ENCODE data around the gene ARHGEF10L. TPM values are rescaled to one million over a fixed set of nuclear protein-coding genes. Genes with fewer than 3 reads are reported as not detected.
A peak's percentile ranks its signal among the peaks of the same experiment; 100 is the strongest.

Gene ARHGEF10L
- total RNA-seq, 1 donor from 2014 or later, result 20.3 TPM

DNA sequence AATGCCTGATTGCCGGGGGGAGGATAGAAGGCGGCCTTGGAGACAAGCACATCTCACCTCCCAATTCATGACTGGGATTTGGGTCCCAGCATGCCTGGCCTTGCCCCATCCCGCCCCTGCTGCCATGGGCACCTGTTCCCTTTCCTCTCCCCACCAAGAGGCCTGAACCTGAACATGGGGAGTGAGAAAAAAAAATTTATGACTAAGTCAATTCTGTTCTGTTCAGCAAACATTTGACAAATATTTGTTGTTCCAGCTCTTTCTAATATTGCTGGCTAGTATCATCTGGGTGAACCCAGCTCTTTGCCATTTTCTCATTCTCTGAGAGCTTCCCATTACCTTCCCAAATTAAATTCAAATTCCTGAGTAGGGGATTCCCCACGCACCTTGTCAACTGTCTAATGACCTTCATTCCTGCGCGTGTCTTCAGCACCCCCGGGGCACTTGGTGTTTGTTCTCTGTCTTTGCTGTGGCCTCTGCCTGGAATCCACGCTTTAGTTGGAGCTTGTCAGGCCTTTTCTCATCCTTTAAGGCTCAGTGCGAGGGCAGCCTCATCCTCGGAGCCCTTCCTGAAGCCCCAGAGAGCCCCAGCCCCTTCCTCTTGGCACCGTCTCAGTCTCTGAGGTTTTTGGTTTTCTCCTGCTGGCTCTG is 42.8 kb downstream of the ARHGEF10L start:
- Histone ChIP-seq H3K9ac (no peak overlapping the region), H3K4me2 (no peak overlapping the region), H4K20me1 (ENCODE audit: low read depth) (peaks cover 46% of the 10 kb centered on the region), H3F3A (ENCODE audit: low read depth) (peaks cover 14% of the 10 kb centered on the region), H3K27ac (peak overlapping the region; percentile 39), H3K79me2 (ENCODE audit: low read depth) (peaks cover 23% of the 10 kb centered on the region), H3K9me3 (ENCODE audit: low read depth) (no peaks in the 10 kb centered on the region), H3K4me3 (no peak overlapping the region), H2AFZ (replicated peaks) (no peak overlapping the region), H3K27me3 (no peaks in the 10 kb centered on the region), H3K36me3 (no peaks in the 10 kb centered on the region), H3K4me1 (peaks cover 26% of the 10 kb centered on the region)
- Mint-ChIP-seq H3K9me3 (no peaks in the 10 kb centered on the region), H3K4me3 (no peak overlapping the region), H3K27me3 (ENCODE audit: insufficient read depth, low read depth) (no peaks in the 10 kb centered on the region), H3K4me1 (peaks cover 51% of the 10 kb centered on the region), H3K27ac (peak overlapping the region; percentile 60), H3K36me3 (peaks cover 9% of the 10 kb centered on the region)
- TF ChIP-seq, protein P1, sequence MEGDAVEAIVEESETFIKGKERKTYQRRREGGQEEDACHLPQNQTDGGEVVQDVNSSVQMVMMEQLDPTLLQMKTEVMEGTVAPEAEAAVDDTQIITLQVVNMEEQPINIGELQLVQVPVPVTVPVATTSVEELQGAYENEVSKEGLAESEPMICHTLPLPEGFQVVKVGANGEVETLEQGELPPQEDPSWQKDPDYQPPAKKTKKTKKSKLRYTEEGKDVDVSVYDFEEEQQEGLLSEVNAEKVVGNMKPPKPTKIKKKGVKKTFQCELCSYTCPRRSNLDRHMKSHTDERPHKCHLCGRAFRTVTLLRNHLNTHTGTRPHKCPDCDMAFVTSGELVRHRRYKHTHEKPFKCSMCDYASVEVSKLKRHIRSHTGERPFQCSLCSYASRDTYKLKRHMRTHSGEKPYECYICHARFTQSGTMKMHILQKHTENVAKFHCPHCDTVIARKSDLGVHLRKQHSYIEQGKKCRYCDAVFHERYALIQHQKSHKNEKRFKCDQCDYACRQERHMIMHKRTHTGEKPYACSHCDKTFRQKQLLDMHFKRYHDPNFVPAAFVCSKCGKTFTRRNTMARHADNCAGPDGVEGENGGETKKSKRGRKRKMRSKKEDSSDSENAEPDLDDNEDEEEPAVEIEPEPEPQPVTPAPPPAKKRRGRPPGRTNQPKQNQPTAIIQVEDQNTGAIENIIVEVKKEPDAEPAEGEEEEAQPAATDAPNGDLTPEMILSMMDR (IDR thresholded peaks at IDR 0.05), result no peak
- no peak for TF ChIP-seq EZH2phosphoT487 (IDR thresholded peaks at IDR 0.05)
- no peak for TF ChIP-seq EZH2 (IDR thresholded peaks at IDR 0.05)
- DNase-seq (ENCODE audit: low spot score), result no peak

DNA sequence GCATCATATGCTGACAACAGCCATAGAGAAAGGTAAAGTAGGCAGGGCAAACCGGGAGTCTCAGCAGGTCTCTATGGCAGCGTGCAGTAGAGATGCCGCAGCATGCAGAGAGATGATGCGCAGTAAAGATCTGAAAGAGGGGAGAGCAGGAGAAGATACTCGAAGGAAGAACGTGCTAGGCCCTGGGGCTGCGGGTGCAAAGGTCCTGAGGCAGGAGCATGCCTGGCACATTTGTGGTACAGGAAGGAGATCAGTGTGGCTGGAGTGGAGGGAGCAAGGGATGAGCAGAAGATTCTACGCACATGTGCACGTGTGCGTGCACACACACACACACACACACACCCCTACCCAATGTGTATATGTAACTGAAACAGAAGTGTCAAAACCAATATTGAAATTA is 45.0 kb downstream of the ARHGEF10L start:
- no peak overlapping the region for H3K9ac ChIP-seq
- TF ChIP-seq, protein P1 (IDR thresholded peaks at IDR 0.05), result no peak
- no peak for TF ChIP-seq EZH2phosphoT487 (IDR thresholded peaks at IDR 0.05)
- no peak for TF ChIP-seq EZH2 (IDR thresholded peaks at IDR 0.05)
- H3K4me3 ChIP-seq, result no peak overlapping the region
- peaks cover 40% of the 10 kb centered on the region for H3K4me1 ChIP-seq
- H3K36me3 ChIP-seq, result no peaks in the 10 kb centered on the region
- H3K9me3 ChIP-seq (ENCODE audit: low read depth), result no peaks in the 10 kb centered on the region
- H3K27me3 Mint-ChIP-seq (ENCODE audit: insufficient read depth, low read depth), result peaks cover 8% of the 10 kb centered on the region
- H3K79me2 ChIP-seq (ENCODE audit: low read depth), result peaks cover under 1% of the 10 kb centered on the region
- peaks cover 56% of the 10 kb centered on the region for H3K4me1 Mint-ChIP-seq
- H3K27ac ChIP-seq, result no peak overlapping the region
- H3F3A ChIP-seq (ENCODE audit: low read depth), result peaks cover 28% of the 10 kb centered on the region
- H3K27me3 ChIP-seq, result no peaks in the 10 kb centered on the region
- H3K27ac Mint-ChIP-seq, result no peak overlapping the region
- H2AFZ ChIP-seq (replicated peaks), result no peak overlapping the region
- no peak overlapping the region for H3K4me3 Mint-ChIP-seq
- DNase-seq (ENCODE audit: low spot score), result no peak
- peaks cover 14% of the 10 kb centered on the region for H3K36me3 Mint-ChIP-seq
- peaks cover 41% of the 10 kb centered on the region for H4K20me1 ChIP-seq (ENCODE audit: low read depth)
- no peak overlapping the region for H3K4me2 ChIP-seq
- no peaks in the 10 kb centered on the region for H3K9me3 Mint-ChIP-seq

DNA sequence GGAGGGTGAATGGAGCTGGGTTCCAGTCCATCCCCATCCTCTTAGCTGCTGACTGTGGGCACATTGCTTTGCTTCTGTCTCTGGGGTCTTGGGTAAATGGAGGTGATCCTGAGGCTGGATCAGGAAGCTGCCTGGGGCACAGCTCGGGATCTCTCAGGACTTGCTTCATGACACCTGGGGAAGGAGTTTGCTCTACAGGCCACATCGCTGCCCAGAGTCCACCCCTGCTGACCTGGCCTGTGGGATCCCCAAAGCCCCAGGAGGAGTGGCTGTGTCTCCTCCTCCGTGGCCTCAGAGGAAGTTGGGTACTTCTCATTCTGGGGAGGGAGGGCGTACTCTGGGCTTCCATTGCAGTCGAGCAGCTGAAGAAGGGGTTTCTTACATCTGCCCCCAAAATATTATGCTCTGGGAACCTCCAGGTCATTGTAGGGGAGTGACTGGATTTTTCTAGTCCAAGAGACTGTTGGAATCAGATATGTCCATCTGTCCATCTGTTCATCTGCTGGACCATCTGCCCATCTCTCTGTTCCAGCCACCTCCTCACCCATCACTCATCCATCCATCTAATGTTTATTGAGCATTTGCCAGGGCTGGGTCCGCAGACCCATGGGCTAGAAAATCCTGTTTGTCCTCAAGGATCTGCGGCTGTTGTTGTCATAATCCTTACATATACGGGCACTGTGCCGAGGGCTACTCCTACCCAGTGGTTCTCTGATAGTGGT is 45.9 kb downstream of the ARHGEF10L start:
- H3K9ac ChIP-seq, result no peak overlapping the region
- peaks cover 51% of the 10 kb centered on the region for H3K4me1 Mint-ChIP-seq
- peaks cover 28% of the 10 kb centered on the region for H3F3A ChIP-seq (ENCODE audit: low read depth)
- no peaks in the 10 kb centered on the region for H3K36me3 ChIP-seq
- no peaks in the 10 kb centered on the region for H3K9me3 Mint-ChIP-seq
- no peak overlapping the region for H3K4me3 Mint-ChIP-seq
- H3K36me3 Mint-ChIP-seq, result peaks cover 16% of the 10 kb centered on the region
- DNase-seq (ENCODE audit: low spot score), result no peak
- no peaks in the 10 kb centered on the region for H3K79me2 ChIP-seq (ENCODE audit: low read depth)
- H3K4me2 ChIP-seq, result no peak overlapping the region
- H3K27ac Mint-ChIP-seq, result no peak overlapping the region
- H3K27ac ChIP-seq, result no peak overlapping the region
- no peak overlapping the region for H2AFZ ChIP-seq (replicated peaks)
- no peaks in the 10 kb centered on the region for H3K27me3 ChIP-seq
- H3K4me3 ChIP-seq, result no peak overlapping the region
- H3K9me3 ChIP-seq (ENCODE audit: low read depth), result no peaks in the 10 kb centered on the region
- H4K20me1 ChIP-seq (ENCODE audit: low read depth), result peaks cover 32% of the 10 kb centered on the region
- peaks cover 8% of the 10 kb centered on the region for H3K27me3 Mint-ChIP-seq (ENCODE audit: insufficient read depth, low read depth)
- TF ChIP-seq EZH2 (IDR thresholded peaks at IDR 0.05) (no peak), EZH2phosphoT487 (IDR thresholded peaks at IDR 0.05) (no peak)
- TF ChIP-seq, protein P1 (IDR thresholded peaks at IDR 0.05), result no peak
- H3K4me1 ChIP-seq, result peaks cover 37% of the 10 kb centered on the region

Measured in neural progenitor cell (in vitro differentiated cells).